ENCODE results near the gene SDHAF2. TPM values are rescaled to one million over a fixed set of nuclear protein-coding genes. Genes with fewer than 3 reads are reported as not detected.

The SDHAF2 gene
- total and polyA plus RNA-seq, 9 of the 15 experiments (the other 6 are each of a cell fraction or from before 2014, with no cell fraction given), result 21.2 to 144 (median 40.4) TPM

DNA sequence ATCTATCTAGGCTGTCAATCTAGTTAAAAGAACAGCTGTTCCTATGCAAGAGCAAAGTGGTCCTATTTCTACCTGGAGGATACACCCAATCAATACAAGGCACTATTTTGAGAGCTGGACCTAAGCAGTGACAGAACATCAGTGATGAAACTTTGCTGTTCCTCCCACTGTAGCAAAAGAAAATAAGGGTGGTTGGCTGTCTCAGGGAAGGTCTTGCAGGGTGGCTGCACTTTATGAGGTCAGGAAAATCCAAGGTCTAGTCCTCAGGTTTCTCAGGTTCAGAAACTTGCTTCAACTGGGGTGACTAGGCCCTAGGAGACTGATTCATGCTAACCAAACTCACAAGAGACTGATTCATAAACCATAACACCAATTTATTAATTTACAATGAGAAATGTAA lies 11.8 kb upstream of the SDHAF2 start:
- ChIA-PET CTCF (ENCODE audit: low intra/inter-chr PET ratio) (no interaction called here), POLR2A (interaction anchor here (0.5 to 1.6 kb wide), 5 partner anchors 9 to 637 kb away, joined by 3 to 7 read pairs (median 3); no protein-coding TSS in a partner anchor)
- H3K27ac ChIP-seq (ENCODE audit: extremely low read depth, low read depth, low read length), result peak overlapping the region; percentile 32; the same call in 2 of the 3 replicates
- no TSS peak for BruUV-seq (replicated peaks)
- peaks cover 16% of the 10 kb centered on the region; the same call in 1 of the 2 replicates for H4K20me1 ChIP-seq (replicated peaks; ENCODE audit: control insufficient read depth, insufficient read depth, low read length)
- DNase-seq (ENCODE audit: extremely low read depth in 1 of 4, low spot score in 3 of 4) (no peak), ATAC-seq (no peak), FAIRE-seq (no peak)
- H3K9me3 ChIP-seq (replicated peaks; ENCODE audit: control insufficient read depth, insufficient read depth, low read depth, low read length), result no peaks in the 10 kb centered on the region
- H3K79me2 ChIP-seq (ENCODE audit: control insufficient read depth, insufficient read depth, low read length), result peaks cover 51% of the 10 kb centered on the region
- no peak overlapping the region for H3K4me2 ChIP-seq (ENCODE audit: insufficient read depth, low read length)
- in situ Hi-C loops (cut with MboI), result no loop called here
- no peaks in the 10 kb centered on the region for H3K27me3 ChIP-seq (ENCODE audit: control insufficient read depth in 2 of 2, insufficient read depth in 2 of 2, low read length in 2 of 2)
- intact Hi-C loops (cut with micrococcal nuclease), result no loop called here
- no peak overlapping the region for H3K4me3 ChIP-seq
- H3K36me3 ChIP-seq (ENCODE audit: control insufficient read depth, insufficient read depth, low read length), result peaks cover 96% of the 10 kb centered on the region
- no peak overlapping the region for H2AFZ ChIP-seq (ENCODE audit: low read depth, low read length)
- peaks cover 0 to 2% of the 10 kb centered on the region in 2 experiments; a peak in 2 of 5 replicates for H3K4me1 ChIP-seq (replicated peaks in 1 of 2; ENCODE audit: control insufficient read depth in 2 of 2, insufficient read depth in 2 of 2, low read length in 2 of 2)
- no peak overlapping the region for H3K9ac ChIP-seq (ENCODE audit: insufficient read depth in 1 of 2, low read depth in 2 of 2, low read length in 2 of 2)
- TF ChIP-seq PCBP2 (IDR thresholded peaks at IDR 0.05; ENCODE audit: low read depth, low read length, poor library complexity, severe bottlenecking), result no peak
- TF ChIP-seq, protein P1, sequence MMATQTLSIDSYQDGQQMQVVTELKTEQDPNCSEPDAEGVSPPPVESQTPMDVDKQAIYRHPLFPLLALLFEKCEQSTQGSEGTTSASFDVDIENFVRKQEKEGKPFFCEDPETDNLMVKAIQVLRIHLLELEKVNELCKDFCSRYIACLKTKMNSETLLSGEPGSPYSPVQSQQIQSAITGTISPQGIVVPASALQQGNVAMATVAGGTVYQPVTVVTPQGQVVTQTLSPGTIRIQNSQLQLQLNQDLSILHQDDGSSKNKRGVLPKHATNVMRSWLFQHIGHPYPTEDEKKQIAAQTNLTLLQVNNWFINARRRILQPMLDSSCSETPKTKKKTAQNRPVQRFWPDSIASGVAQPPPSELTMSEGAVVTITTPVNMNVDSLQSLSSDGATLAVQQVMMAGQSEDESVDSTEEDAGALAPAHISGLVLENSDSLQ (IDR thresholded peaks at IDR 0.05), result peak; percentile 55; the same call in 1 of the 2 replicates
- no peak for TF ChIP-seq SETDB1 (IDR thresholded peaks at IDR 0.05; ENCODE audit: low read length)
- TF ChIP-seq ZSCAN32 (CRISPR knock-in tag; IDR thresholded peaks at IDR 0.05), result no peak
- no peaks in the 10 kb centered on the region for H3K9me1 ChIP-seq (ENCODE audit: control insufficient read depth, insufficient read depth, low read length)

DNA sequence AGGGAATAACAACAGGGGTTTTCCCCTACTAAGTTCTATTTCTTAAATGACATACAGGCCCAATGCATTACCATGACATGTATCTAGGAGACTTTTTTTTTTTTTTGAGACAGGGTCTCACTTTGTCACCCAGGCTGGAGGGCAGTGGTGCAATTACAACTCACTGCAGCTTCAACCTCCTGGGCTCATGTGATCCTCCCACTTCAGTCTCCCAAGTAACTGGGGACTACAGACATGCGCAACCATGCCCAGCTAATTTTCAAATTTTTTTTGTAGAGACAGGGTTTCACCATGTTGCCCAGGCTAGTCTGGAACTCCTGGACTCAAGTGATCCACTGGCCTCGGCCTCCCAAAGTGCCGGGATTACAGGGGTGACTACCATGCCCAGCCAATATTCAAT lies 7.7 kb upstream of the SDHAF2 start:
- Histone ChIP-seq H3K9ac (ENCODE audit: insufficient read depth in 1 of 2, low read depth in 2 of 2, low read length in 2 of 2) (no peak overlapping the region), H3K9me1 (ENCODE audit: control insufficient read depth, insufficient read depth, low read length) (no peaks in the 10 kb centered on the region), H3K4me1 (replicated peaks in 1 of 2; ENCODE audit: control insufficient read depth in 2 of 2, insufficient read depth in 2 of 2, low read length in 2 of 2) (peaks cover 0 to under 1% of the 10 kb centered on the region in 2 experiments; a peak in 2 of 5 replicates), H3K4me2 (ENCODE audit: insufficient read depth, low read length) (no peak overlapping the region), H3K79me2 (ENCODE audit: control insufficient read depth, insufficient read depth, low read length) (peaks cover 82% of the 10 kb centered on the region), H4K20me1 (replicated peaks; ENCODE audit: control insufficient read depth, insufficient read depth, low read length) (peaks cover 13% of the 10 kb centered on the region; the same call in 1 of the 2 replicates), H2AFZ (ENCODE audit: low read depth, low read length) (no peak overlapping the region), H3K27me3 (ENCODE audit: control insufficient read depth in 2 of 2, insufficient read depth in 2 of 2, low read length in 2 of 2) (no peaks in the 10 kb centered on the region), H3K27ac (ENCODE audit: extremely low read depth, low read depth, low read length) (no peak overlapping the region), H3K4me3 (no peak overlapping the region), H3K9me3 (replicated peaks; ENCODE audit: control insufficient read depth, insufficient read depth, low read depth, low read length) (no peaks in the 10 kb centered on the region), H3K36me3 (ENCODE audit: control insufficient read depth, insufficient read depth, low read length) (peaks cover 95% of the 10 kb centered on the region)
- FAIRE-seq (no peak), ATAC-seq (no peak), DNase-seq (ENCODE audit: extremely low read depth in 1 of 4, low spot score in 3 of 4) (no peak)
- no TSS peak for BruUV-seq (replicated peaks)
- CTCF ChIA-PET (ENCODE audit: low intra/inter-chr PET ratio), result no interaction called here
- intact Hi-C loops (cut with micrococcal nuclease) (no loop called here), in situ Hi-C loops (cut with MboI) (loop anchor here (10.0 kb wide), 1 partner anchor 1203 kb away; the partner anchor contains the start of gene B3GAT3)
- POLR2A ChIA-PET, result interaction anchor here (0.9 to 3.0 kb wide), 2 partner anchors 7 to 53 kb away, joined by 3 to 9 read pairs; partner anchors contain the start of genes CPSF7 and SDHAF2
- WGBS (ENCODE audit: insufficient coverage, low coverage, missing lambda C conversion rate), result 96% methylated on average over 3 of the region's 3 CpGs
- TF ChIP-seq XRCC4 (IDR thresholded peaks at IDR 0.05; ENCODE audit: extremely low read depth, insufficient read depth, insufficient read length), result no peak
- no peak for TF ChIP-seq TAF9B (IDR thresholded peaks at IDR 0.05; ENCODE audit: partially characterized antibody)
- no peak for TF ChIP-seq PTBP1 (IDR thresholded peaks at IDR 0.05; ENCODE audit: low read depth, low read length)
- TF ChIP-seq, protein P2, sequence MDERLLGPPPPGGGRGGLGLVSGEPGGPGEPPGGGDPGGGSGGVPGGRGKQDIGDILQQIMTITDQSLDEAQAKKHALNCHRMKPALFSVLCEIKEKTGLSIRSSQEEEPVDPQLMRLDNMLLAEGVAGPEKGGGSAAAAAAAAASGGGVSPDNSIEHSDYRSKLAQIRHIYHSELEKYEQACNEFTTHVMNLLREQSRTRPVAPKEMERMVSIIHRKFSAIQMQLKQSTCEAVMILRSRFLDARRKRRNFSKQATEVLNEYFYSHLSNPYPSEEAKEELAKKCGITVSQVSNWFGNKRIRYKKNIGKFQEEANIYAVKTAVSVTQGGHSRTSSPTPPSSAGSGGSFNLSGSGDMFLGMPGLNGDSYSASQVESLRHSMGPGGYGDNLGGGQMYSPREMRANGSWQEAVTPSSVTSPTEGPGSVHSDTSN (CRISPR knock-in tag; IDR thresholded peaks at IDR 0.05; ENCODE audit: low read depth), result no peak
- TF ChIP-seq, protein P2 (tag; conservative IDR thresholded peaks at IDR 0.05; ENCODE audit: low read depth), result no peak
- TF ChIP-seq RCOR1 (IDR thresholded peaks at IDR 0.05; ENCODE audit: borderline replicate concordance in 1 of 2, low read depth in 2 of 2, low read length in 2 of 2), result no peak
- TF ChIP-seq, protein P3, sequence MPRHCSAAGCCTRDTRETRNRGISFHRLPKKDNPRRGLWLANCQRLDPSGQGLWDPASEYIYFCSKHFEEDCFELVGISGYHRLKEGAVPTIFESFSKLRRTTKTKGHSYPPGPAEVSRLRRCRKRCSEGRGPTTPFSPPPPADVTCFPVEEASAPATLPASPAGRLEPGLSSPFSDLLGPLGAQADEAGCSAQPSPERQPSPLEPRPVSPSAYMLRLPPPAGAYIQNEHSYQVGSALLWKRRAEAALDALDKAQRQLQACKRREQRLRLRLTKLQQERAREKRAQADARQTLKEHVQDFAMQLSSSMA (CRISPR knock-in tag; IDR thresholded peaks at IDR 0.05), result no peak
- TF ChIP-seq MEF2A (IDR thresholded peaks at IDR 0.05; ENCODE audit: control insufficient read depth, low read depth, low read length), result no peak
